Stimulated activated CD4-positive, alpha-beta T cell treated with anti-CD3 and anti-CD28 coated beads, Interleukin-1b, Interleukin-23, amount 100 ng/mL, for 48 hours (primary cell): Measurements from ENCODE around the gene ANKRD52.
"Not testable (repeated sequence)": the region's sequence is repeated elsewhere in the genome, so short reads cannot be mapped to it uniquely, and the experiment has no call there.

Experiments
- DNase-seq: peaks from one replicate; pipeline ENCODE4 v3.0.0-alpha.2; 2020

Gene ANKRD52

DNA sequence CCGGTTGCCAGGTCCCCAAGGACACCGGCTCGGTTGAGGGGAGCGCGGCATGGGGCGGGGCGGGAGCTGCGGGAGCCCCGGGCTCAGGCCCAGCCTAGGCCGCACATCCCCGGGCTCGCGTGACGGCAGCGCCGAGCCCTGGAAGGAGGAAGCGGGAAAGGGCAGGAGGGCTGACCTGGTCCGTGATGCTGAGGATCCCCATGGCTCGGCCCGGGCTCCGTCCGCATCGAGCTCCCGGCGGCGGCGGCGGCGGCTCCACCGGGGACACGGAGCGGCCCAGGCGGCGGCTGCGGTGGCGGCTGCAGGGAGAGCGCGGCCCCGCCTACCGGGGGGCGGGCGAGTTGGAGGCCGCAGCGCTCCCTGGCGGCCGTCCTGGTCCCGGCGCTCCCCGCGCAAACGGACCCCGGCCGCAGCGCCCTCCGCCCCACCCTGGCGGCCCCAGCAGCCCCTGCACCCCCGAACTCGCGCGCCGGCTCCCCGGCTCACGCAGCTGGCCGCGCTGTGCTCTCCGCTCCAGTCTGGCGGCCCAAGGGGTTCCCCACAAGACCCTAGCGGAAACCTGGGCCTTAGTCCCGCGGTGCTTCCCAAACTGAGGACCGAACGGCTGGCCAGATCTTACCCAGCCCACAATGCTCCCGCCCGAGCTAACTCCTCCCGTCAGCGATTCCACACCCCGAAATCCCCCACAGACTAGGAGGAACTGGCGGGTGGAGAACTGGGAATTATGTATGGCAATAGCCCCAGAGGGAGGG, at the start of gene ANKRD52:
Gene ANKRD52 (minus strand): TSS at position 317 of the 752 bp plus-strand sequence. CDS start 115 bp downstream, at position 202.
- DNase-seq, result peak; percentile 74

DNA sequence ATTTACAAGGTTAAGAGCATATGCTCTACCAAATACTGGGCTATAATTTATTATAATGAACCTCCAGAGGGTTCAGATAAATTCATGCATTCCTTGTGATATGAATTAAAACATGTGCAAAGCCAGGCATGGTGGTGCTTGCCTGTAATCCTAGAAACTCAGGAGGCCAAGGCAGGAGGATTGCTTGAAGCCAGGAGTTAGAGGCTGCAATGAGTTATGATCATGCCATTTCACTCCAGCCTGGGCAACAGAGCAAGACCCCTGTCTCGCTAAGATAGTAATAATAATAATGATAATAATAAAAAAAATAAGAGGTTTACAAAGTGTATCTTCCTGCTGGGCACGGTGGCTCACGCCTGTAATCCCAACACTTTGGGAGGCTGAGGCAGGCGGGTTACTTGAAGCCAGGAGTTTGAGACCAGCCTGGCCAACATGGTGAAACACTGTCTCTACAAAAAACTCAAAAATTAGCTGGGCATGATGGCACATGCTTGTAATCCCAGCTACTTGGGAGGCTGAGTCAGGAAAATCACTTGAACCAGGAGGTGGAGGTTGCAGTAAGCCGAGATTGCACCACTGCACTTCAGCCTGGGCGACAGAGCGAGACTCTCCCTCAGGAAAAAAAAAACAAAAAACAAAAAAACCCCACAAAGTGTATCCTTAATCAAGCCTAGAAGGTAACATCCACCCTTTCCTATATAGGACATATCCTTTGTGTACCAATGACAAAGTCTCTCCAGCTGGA, 49.2 kb upstream of the ANKRD52 start:
- no peak for DNase-seq

DNA sequence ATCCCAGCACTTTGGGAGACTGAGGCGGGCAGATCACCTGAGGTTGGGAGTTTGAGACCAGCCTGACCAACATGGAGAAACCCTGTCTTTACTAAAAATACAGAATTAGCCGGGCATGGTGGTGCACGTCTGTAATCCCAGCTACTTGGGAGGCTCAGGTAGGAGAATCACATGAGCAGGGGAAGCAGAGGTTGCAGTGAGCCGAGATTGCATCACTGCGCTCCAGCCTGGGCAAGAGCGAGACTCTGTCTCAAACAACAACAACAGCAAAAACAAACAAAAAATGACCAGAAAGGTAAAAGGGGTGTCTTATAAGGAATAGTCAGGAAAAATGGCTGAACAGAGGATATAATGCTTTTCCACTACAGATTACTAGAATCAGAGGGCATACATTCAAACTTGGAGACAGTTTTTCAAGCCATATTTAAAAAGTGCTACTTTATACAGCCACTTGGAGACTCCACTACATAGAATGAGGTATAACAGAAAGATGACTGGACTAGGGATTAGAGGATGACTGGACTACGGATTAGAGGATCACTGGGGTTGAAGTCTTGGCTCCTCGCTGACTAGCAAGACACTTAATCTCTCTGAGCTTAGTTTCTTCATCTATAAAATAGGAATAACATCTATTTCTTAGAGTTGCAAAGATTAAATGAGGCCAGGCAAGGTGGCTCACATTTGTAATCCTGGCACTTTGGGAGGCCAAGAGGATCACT, 46.8 kb upstream of the ANKRD52 start:
- DNase-seq, result no peak

GRCh38 chr12:56304276-56304675, 46.1 kb upstream of the ANKRD52 start:
- DNase-seq, result no peak

GRCh38 chr12:56300644-56301464, 42.7 kb upstream of the ANKRD52 start:
- DNase-seq, result peak; percentile 10

GRCh38 chr12:56299853-56300643, 41.9 kb upstream of the ANKRD52 start, which contains the start of gene CS:
Gene CS, minus strand, starts transcription at chr12:56300330. Its CDS starts 129 bp downstream, at chr12:56300201.
- DNase-seq, result peak; percentile 99

GRCh38 chr12:56299308-56299852, 41.2 kb upstream of the ANKRD52 start:
- peak; percentile 20 for DNase-seq

- no peak for DNase-seq
Observed at GRCh38 chr12:56298828-56299227, 40.6 kb upstream of the ANKRD52 start.

DNA sequence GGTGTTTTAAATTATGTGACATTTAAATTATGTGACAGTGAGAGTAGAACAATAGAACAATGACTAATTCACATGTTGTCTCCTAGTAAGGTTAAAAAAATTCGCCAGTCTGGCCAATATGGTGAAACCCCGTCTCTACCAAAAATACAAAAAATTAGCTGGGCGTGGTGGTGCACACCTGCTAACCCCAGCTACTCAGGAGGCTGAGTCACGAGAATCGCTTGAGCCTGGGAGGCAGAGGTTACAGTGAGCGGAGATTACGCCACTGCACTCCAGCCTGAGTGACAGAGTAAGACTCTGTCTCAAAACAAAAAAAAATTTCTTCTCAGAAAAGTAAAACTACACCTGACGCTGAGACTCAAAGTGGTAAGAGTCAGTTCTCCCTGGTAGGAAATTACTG, 39.2 kb upstream of the ANKRD52 start:
- peak; percentile 15 for DNase-seq

- no peak for DNase-seq
Observed at GRCh38 chr12:56296295-56296694, 38.1 kb upstream of the ANKRD52 start.

DNA sequence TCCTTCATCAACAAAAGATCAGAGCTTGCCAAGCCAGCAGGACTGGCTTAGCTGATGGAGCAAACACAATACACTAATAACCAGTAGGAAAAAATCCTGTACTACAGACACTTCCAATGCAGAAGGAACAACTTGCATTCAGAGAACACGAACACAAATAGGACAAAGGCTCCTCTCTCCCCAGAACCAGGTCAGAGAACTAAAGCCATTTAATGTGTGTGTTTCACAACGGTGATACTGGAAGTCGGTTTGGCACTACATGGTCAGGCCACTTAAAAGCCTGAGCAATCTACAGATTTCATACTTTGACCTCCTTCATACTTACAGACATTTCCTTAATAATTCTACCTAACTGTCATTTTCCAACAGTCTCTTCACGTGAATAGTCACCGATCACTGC, 35.6 kb upstream of the ANKRD52 start:
- DNase-seq, result no peak

GRCh38 chr12:56288705-56289387, 30.7 kb upstream of the ANKRD52 start:
- no peak for DNase-seq

GRCh38 chr12:56286044-56286830, 28.1 kb upstream of the ANKRD52 start:
- no peak for DNase-seq

DNA sequence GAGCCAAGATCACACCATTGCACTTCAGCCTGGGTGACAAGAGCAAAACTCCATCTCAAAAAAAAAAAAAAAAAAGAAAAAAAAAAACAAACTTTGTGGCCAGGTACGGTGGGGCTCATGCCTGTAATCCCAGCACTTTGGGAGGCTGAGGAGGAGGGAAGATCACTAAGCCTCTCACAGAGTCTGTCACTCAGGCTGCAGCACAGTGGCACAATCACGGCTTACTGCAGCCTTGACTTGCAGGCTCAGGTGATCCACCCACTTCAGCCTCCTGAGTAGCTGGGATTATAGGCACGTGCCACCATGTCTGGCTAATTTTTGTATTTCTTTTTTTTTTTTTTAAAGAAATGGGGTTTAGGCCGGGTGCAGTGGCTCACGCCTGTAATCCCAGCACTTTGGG, 26.1 kb upstream of the ANKRD52 start:
- DNase-seq, result not testable (repeated sequence)

DNA sequence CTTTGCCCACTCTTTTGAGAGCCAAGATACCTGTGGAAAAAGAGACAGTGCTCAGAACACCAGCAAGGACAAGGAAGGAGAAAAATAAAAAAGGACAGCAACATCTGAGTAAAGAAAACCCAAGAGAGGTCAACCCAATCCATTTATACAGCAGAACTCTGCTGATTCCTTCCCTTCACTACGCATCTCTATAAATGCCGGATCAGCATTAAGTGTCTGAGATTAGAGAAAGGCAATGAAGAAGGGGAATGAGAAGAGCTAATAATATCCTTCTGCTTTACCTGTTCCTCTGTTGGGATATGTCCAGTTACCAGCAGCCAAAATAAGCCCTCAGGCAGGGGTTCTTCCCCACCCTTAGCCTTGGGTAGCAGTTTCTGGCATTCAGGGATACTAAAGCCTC, 24.4 kb upstream of the ANKRD52 start:
- DNase-seq, result no peak

GRCh38 chr12:56282030-56282429, 23.8 kb upstream of the ANKRD52 start:
- DNase-seq, result no peak

DNA sequence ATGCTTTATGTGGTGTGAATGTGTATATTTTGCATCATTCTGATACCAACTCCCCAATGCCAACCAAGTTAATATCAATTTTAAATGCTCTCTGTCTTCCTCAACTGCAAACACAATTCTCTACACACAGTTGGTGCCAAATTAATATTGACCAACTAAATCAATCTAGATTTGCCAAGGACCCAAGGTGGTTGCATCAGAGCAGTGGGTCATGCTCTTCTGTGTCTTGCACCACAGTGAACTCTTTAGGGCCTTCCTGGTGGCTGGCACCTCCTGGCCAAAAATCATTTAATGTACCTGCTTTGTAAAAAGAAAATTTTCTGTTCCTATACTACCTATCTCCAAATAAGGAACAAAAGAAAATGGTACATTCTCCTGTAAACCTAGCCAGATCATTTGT, 22.7 kb upstream of the ANKRD52 start:
- no peak for DNase-seq

GRCh38 chr12:56278905-56279304, 20.7 kb upstream of the ANKRD52 start:
- DNase-seq, result no peak

- no peak for DNase-seq
Observed at GRCh38 chr12:56274299-56274698, 16.1 kb upstream of the ANKRD52 start.

DNA sequence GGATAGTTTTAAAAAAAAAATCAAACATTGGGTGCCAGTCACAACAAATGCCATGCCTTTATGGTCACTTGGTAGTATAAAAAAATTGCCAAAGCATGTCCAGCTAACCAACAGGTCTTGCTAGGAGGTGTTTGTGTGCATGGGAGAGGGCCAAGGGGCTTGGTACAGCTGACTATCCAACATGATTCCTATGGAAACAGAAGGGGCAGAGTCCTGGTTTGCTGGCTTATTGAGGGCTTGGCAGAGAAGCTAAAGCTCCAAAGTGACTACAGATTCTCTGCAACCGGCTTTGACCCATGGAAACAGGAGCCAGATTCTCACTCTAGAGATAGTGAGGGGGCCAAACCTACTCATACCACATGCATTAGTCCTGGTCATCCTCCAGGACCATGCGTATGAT, 14.3 kb upstream of the ANKRD52 start:
- not testable (repeated sequence) for DNase-seq
